ENCODE measurements around the gene RRP1. TPM values are rescaled to one million over a fixed set of nuclear protein-coding genes. Genes with fewer than 3 reads are reported as not detected.
A peak's percentile ranks its signal among the peaks of the same experiment; 100 is the strongest.

Gene RRP1
- total RNA-seq, 4 donors from 2014 or later = 9.1 to 18.9 (median 16.3) TPM

DNA sequence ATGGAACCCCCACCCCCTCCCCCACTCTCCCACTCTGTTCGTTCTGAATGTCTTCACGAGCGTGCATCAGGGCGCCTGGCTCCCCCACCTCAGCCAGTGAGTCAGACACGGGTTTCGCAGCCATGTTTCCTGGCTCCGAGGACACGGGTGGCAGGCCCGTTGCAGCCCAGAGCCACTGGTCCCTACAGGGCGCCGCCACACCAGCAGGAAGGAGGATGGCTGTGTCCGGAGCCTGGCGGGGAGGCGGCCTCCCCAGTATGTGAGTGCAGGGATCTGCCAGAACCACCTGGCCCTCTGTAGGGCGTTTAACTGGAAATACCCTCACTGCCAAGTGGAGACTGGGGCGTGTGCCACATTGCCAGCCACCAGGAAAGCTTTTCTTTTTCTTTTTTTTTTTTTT lies 31.8 kb upstream of the RRP1 start:
- WGBS = 78% methylated on average over 16 of the region's 16 CpGs
- no peak for DNase-seq (ENCODE audit: extremely low spot score)
- no peaks in the 10 kb centered on the region for H3K9me3 ChIP-seq
- TF ChIP-seq CTCF (IDR thresholded peaks at IDR 0.05) (no peak), EP300 (IDR thresholded peaks at IDR 0.05) (no peak), POLR2A (IDR thresholded peaks at IDR 0.05; ENCODE audit: low read depth) (no peak), POLR2AphosphoS5 (IDR thresholded peaks at IDR 0.05) (no peak)
- no peaks in the 10 kb centered on the region for H3K27me3 ChIP-seq
- H3K4me3 ChIP-seq = peak overlapping the region in 3 of 4 donors; percentile 33 to 47 (median 40)
- H3K4me1 ChIP-seq = peaks cover 0 to 27% (median 24%) of the 10 kb centered on the region in 4 donors
- peaks cover 22 to 74% (median 61%) of the 10 kb centered on the region in 4 donors for H3K36me3 ChIP-seq
- peak overlapping the region; percentile 76 to 83 (median 79) for H3K27ac ChIP-seq (replicated peaks in 1 of 4)
- intact Hi-C loops (cut with DNase I) = no loop called here

DNA sequence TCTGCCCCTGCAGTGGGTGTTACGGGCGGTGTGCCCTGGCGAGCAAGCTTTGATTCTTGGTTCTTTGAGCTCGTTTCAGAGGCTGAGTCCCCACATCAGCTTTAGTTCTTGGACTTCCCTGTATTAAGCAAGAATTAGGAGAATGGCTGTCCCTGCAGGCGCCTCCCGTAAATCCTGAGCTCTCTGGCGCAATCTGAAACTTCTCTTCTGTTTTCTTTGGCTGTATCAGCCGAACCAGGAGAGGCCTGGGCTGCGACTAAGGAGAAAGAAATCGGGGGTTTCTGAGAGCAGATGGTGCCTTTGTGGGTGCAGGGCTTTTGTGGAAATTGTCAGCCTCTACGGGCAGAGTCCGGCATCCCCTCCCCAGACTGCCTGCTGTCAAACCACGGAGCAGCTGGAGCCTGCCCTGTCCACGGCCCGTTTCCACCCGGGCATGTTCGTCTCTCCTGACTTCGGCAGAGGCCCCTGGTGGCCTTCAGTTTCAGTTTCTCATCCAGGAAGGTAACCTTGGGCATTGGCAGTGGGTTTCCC lies 31.2 kb upstream of the RRP1 start:
- Histone ChIP-seq H3K4me3 (peak overlapping the region; percentile 33 to 47 (median 38)), H3K27ac (replicated peaks in 1 of 4) (peak overlapping the region; percentile 76 to 83 (median 79))

DNA sequence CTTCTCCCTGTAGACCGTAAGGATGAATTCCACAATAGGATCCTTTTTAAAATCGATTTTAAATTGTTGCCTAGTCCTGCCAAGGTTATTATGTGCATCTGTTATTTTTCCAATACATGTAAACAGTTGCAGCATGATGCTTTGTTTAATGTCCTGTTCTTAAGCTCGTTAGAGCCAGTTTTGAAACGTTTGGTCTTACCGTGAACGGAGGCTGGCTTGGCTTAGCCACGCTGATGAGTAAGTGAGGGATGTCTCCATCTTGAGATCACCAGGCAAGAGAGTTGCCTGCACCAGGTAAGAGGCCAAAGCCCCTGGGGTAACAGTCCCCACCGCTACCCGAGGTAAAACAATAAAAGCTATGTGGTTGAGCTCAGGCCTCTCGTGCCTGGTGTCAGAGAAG lies 30.6 kb upstream of the RRP1 start:
- Histone ChIP-seq H3K27ac (replicated peaks in 1 of 4) (peak overlapping the region; percentile 76 to 83 (median 79)), H3K4me1 (peaks cover 0 to 27% (median 24%) of the 10 kb centered on the region in 4 donors), H3K27me3 (no peaks in the 10 kb centered on the region), H3K9me3 (no peaks in the 10 kb centered on the region), H3K36me3 (peaks cover 12 to 70% (median 52%) of the 10 kb centered on the region in 4 donors), H3K4me3 (peak overlapping the region in 3 of 4 donors; percentile 33 to 47 (median 40))
- WGBS = 66% methylated on average over 10 of the region's 10 CpGs
- intact Hi-C loops (cut with DNase I) = no loop called here
- no peak for DNase-seq (ENCODE audit: extremely low spot score)
- peak in 1 of 2 donors; percentile 21 for TF ChIP-seq POLR2AphosphoS5 (IDR thresholded peaks at IDR 0.05)
- no peak for TF ChIP-seq POLR2A (IDR thresholded peaks at IDR 0.05; ENCODE audit: low read depth)

More for the DNA sequence above, 31.2 kb upstream of the RRP1 start:
- peak; percentile 92 for DNase-seq (ENCODE audit: extremely low spot score)
- TF ChIP-seq CTCF (IDR thresholded peaks at IDR 0.05) (no peak), POLR2AphosphoS5 (IDR thresholded peaks at IDR 0.05) (peak in 1 of 2 donors; percentile 34)
- Histone ChIP-seq H3K4me1 (peaks cover 0 to 27% (median 24%) of the 10 kb centered on the region in 4 donors), H3K9me3 (no peaks in the 10 kb centered on the region), H3K36me3 (peaks cover 17 to 73% (median 58%) of the 10 kb centered on the region in 4 donors), H3K27me3 (no peaks in the 10 kb centered on the region)
- WGBS = 44% methylated on average over 13 of the region's 18 CpGs
- intact Hi-C loops (cut with DNase I) = no loop called here

- DNase-seq (ENCODE audit: extremely low spot score) = no peak
- intact Hi-C loops (cut with DNase I) = no loop called here
- Histone ChIP-seq H3K36me3 (peaks cover 12 to 62% (median 44%) of the 10 kb centered on the region in 4 donors), H3K4me1 (peaks cover 0 to 27% (median 25%) of the 10 kb centered on the region in 4 donors), H3K27ac (replicated peaks in 1 of 4) (peak overlapping the region; percentile 76 to 83 (median 79)), H3K4me3 (no peak overlapping the region), H3K27me3 (no peaks in the 10 kb centered on the region), H3K9me3 (no peaks in the 10 kb centered on the region)
- no peak for TF ChIP-seq EP300 (IDR thresholded peaks at IDR 0.05)
- TF ChIP-seq CTCF (IDR thresholded peaks at IDR 0.05) = no peak
- no peak for TF ChIP-seq POLR2A (IDR thresholded peaks at IDR 0.05; ENCODE audit: low read depth)
- no peak for TF ChIP-seq POLR2AphosphoS5 (IDR thresholded peaks at IDR 0.05)
- WGBS = 92% methylated on average over 11 of the region's 19 CpGs
Measured at GRCh38 chr21:43759651-43760050, 29.7 kb upstream of the RRP1 start.

- 92% methylated on average over 18 of the region's 22 CpGs for WGBS
Measured at GRCh38 chr21:43760391-43760958, 28.9 kb upstream of the RRP1 start.

More at GRCh38 chr21:43760391-43760958, 28.9 kb upstream of the RRP1 start:
- Histone ChIP-seq H3K4me3 (no peak overlapping the region), H3K27me3 (no peaks in the 10 kb centered on the region), H3K9me3 (no peaks in the 10 kb centered on the region), H3K4me1 (peaks cover 0 to 27% (median 26%) of the 10 kb centered on the region in 4 donors), H3K36me3 (peaks cover 12 to 55% (median 36%) of the 10 kb centered on the region in 4 donors), H3K27ac (replicated peaks in 1 of 4) (no peak overlapping the region)
- DNase-seq (ENCODE audit: extremely low spot score) = no peak
- TF ChIP-seq CTCF (IDR thresholded peaks at IDR 0.05) = no peak
- no peak for TF ChIP-seq POLR2AphosphoS5 (IDR thresholded peaks at IDR 0.05)
- TF ChIP-seq POLR2A (IDR thresholded peaks at IDR 0.05; ENCODE audit: low read depth) = no peak
- TF ChIP-seq EP300 (IDR thresholded peaks at IDR 0.05) = no peak
- intact Hi-C loops (cut with DNase I) = no loop called here

All from esophagus muscularis mucosa (tissue), 4 donors.